CD4-positive, alpha-beta T cell treated with Interleukin-15 for 4 hours (primary cell): ENCODE data around the gene ATF6B.
A peak's percentile ranks its signal among the peaks of the same experiment; 100 is the strongest.

Source experiments
- DNase-seq: peaks from one replicate; pipeline ENCODE4 v3.0.0-alpha.2; 2020; ENCODE audit warnings: low spot score

Gene ATF6B

GRCh38 chr6:32127717-32128592 lies at the start of gene ATF6B:
Gene ATF6B, minus strand, starts transcription at chr6:32128246. Its CDS starts 39 bp downstream, at chr6:32128207.
- DNase-seq = peak; percentile 99

DNA sequence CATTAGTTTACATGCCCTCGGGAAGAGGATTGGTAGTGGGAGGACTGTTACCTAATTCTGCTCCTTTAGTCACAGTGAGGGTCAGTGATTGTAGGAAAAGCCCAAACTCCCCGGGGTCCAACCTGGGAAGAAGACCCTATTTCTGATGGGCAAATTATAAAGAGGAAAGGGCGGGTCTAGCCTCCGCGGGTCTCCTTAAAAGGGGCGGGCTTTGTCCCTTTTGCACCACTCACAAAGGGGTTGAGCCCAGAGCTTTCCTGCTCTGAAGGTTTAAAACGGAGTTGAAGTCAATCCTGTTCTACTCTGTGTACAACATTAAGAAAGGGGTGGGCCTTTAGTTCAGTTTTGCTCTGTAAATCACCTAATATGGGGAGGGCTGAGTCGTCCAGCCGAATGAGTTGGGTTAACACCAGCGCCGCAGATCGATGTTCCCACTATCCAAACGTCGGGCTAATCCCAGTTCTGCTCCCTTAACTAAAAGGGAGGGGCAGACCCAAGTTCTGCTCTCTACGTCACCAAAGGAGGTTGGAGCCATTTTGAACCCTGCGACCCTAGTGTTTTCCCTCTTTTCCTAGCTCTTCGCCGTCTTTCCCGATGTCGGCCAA lies 49.2 kb upstream of the ATF6B start:
- peak; percentile 53 for DNase-seq

GRCh38 chr6:32176476-32177182 lies 48.6 kb upstream of the ATF6B start:
- no peak for DNase-seq

DNA sequence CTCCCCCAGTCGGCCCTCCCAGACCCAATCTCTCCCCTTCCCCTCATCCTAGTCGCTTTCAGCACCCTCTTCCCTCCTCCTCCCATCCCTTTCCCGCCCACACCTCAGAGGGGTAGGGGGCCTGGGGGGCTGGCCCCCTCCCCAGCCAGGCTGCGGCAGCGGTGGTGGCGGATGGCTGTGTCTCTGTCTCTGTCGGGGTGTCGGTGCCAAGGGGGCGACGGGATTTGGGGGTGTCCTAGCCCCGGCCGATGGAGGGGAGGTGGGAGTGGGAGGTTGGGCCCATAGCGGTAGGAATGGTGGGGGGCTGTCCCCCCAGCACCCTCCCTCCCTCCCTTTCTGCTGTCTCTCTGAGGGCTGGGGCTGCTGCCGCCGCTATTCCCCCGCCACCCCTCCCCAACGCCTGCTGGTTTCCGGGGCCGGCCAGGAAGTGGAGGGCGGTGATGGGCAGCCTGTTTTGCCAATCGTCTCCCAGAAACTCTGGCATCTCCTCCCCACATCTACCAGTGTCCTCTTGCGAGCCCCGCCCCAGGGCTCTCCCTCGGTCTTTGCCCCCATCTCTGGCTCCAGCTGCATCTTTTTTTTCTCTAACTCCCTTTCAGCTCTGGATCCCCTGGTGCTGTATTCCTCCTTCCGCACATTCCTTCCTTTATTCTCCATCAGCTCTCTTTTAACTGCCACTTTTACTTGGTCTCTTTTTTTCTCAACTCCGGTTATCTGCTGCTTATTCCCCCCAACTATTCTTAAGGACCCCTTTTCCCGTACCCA lies 47.8 kb upstream of the ATF6B start, which contains the start of gene AGPAT1:
AGPAT1 (minus strand) TSS at position 374 of the 765 bp plus-strand sequence. CDS start 4,588 bp downstream, outside the sequence.
- peak; percentile 98 for DNase-seq

DNA sequence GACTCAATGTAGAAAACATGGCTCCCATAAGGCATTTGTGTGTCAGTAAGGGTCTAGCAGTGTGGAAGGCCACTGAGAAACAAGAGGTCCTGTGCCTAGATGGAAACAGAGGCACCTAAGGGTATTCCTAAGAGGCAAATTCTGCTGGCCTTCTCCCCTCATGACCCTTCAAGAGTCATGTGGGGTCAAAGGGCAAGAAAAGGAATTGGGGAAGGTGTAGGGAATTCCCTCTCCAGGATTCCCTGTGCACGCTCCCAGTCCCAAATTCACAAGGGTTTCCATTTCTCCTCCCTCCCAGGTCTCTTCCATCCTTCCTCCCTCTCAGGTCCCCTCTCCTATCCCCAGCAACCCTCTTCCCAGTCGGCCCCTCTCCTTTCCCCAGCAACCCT lies 47.3 kb upstream of the ATF6B start:
- DNase-seq = no peak

GRCh38 chr6:32174416-32174815 lies 46.4 kb upstream of the ATF6B start:
- no peak for DNase-seq

- no peak for DNase-seq
Observed at GRCh38 chr6:32173051-32173727, 45.1 kb upstream of the ATF6B start.

DNA sequence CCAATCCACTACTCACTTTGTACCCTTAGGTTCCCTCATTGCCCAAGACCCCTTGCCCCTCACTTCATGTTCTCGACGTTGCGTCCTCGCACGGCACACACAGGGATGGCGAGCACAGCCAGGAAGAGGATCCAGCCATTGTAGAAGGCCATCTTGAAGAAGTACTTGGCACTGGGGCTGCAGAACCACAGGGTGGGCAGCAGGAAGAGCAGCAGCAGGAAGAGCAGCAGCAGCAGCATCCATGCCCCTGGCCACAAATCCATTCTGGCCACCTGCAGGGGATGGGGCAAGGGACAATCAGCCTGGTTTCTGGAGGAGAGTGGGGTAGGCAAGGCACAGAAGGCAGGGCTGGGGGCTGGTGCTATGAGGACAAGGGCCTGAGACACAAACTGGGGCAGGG lies 43.2 kb upstream of the ATF6B start:
- DNase-seq = no peak

- DNase-seq = no peak
Observed at GRCh38 chr6:32170294-32170693, 42.2 kb upstream of the ATF6B start.

DNA sequence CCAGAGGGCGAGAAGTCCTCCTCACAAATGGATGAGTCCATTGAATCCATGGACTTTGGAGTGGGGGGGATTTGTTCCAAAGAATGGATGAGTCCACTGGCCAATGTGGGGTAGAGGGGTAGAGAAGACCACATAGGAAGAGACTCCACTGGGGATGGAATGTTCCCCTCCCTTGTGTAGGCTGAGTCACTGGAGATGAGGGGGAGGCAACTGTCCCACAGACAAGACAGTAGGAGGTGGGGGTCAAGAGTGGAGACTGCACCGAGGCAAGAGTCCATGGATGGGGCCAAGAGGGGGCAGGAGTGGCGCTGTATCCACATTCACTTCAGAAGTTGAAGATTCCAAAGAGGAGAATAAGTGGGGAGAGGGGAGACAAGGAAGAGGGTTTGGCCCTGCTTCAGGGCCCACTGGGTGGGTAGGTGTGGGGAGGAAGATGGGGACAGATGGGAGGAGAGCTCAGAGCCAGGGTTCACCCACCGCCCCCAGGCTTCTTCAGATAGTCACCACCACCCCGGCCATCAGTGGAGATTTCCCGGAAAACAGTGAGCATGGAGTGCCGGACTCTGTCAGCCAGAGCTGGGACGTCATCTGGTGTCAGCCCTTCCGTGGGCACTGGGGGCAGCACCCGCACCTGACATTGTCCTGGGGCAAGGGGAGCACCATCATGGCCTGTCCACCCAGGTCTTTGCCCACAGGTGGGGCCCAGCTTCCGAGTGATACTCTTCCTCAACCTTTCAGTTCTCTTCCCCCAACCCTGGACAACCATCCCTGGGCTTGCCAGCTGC lies 41.0 kb upstream of the ATF6B start:
- no peak for DNase-seq

DNA sequence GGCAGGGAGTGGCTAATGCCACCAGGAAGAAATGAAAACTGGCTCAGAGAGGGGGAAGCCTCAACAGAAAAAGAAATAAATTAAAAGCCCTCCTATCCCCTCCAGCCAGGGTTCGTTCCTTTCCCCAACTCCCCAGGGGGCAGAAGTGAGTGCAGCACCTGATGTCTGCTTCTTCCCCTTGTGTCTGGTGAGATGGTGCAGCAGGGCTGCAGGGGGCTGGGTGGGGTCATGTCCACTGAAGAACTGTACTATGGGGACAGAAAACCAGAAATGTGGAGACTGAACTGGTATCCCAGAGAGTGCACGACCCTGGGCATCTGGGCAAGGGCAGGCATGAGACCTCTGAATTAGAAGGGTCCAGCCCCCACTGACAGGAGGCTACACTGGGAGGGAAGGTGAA lies 40.3 kb upstream of the ATF6B start:
- DNase-seq = no peak

GRCh38 chr6:32167761-32168262 lies 39.8 kb upstream of the ATF6B start:
- no peak for DNase-seq

GRCh38 chr6:32167154-32167760 lies 39.2 kb upstream of the ATF6B start:
- DNase-seq = no peak

DNA sequence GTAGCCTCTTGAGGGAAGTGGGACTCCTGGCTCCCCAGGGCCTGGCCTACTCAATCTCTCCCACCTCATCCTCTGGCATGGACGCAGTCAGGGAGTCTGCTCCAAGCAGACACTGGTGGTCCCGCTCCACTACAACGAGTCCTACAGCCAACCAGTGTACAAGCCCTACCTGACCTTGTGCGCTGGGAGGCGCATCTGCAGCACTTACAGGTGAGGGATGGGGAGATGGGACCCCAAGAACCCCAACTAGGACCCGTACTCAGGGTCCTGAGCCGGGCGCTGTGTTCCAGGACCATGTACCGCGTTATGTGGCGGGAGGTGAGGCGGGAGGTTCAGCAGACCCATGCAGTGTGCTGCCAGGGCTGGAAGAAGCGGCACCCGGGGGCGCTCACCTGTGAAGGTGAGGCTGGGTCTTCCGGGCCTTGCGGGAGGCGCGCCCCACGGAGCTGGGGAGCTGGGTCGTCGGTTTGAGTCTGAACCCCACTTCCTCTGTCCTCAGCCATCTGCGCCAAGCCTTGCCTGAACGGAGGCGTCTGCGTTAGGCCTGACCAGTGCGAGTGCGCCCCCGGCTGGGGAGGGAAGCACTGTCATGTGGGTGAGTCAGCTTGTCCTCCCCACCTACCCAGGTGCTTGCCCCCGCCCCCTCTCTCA lies 38.5 kb upstream of the ATF6B start:
- no peak for DNase-seq

GRCh38 chr6:32164295-32164694 lies 36.2 kb upstream of the ATF6B start, which contains the start of gene EGFL8:
Gene EGFL8, plus strand, starts transcription at chr6:32164595. Its CDS starts 1,571 bp downstream, at chr6:32166166.
- DNase-seq = no peak

GRCh38 chr6:32163559-32164258 lies 35.7 kb upstream of the ATF6B start:
- no peak for DNase-seq

GRCh38 chr6:32158052-32158451 lies 30.0 kb upstream of the ATF6B start:
- DNase-seq = no peak

DNA sequence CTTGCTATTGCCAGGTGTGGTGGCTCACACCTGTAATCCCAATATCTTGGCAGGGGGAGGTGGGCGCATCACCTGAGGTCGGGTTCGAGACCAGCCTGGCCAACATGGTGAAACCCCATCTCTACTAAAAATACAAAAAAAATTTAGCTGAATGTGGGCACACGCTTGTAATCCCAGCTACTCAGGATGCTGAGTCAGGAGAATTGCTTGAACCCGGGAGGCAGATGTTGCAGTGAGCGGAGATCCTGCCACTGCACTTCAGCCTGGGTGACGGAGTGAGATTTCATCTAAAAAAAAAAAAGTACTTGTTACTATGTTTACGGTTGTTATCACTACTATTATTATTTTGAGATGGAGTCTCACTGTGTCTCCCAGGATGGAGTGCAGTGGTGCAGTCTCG lies 28.8 kb upstream of the ATF6B start:
- no peak for DNase-seq
